GM21390 (cell line): ENCODE data around the gene VWCE.

Experiments
- ATAC-seq: cut with Tn5 transposase; IDR thresholded peaks from one replicate; pipeline ENCODE4 v1.9.1; 2021; ENCODE audit not compliant: unreplicated experiment

The VWCE gene

GRCh38 chr11:61287338-61287977 is 7.7 kb downstream of the VWCE start:
- no peak for ATAC-seq

- no peak for ATAC-seq
These were observed 11.5 kb downstream of the VWCE start for GRCh38 chr11:61283613-61284012.

GRCh38 chr11:61281581-61282250 is 13.4 kb downstream of the VWCE start:
- no peak for ATAC-seq

GRCh38 chr11:61280883-61281580 is 14.1 kb downstream of the VWCE start:
- no peak for ATAC-seq

- ATAC-seq: no peak
These were observed 15.0 kb downstream of the VWCE start for GRCh38 chr11:61279934-61280659.

- no peak for ATAC-seq
These were observed 17.1 kb downstream of the VWCE start for GRCh38 chr11:61278001-61278470.

GRCh38 chr11:61277186-61278000 is 17.7 kb downstream of the VWCE start:
- no peak for ATAC-seq

- no peak for ATAC-seq
These were observed 19.9 kb downstream of the VWCE start for GRCh38 chr11:61275191-61275590.

- ATAC-seq: no peak
These were observed 21.0 kb downstream of the VWCE start for GRCh38 chr11:61274084-61274483.

- ATAC-seq: no peak
These were observed 21.7 kb downstream of the VWCE start for GRCh38 chr11:61273178-61274078.

- no peak for ATAC-seq
These were observed 22.4 kb downstream of the VWCE start for GRCh38 chr11:61272731-61273130.

- ATAC-seq: no peak
These were observed 24.6 kb downstream of the VWCE start for GRCh38 chr11:61270354-61271076.

GRCh38 chr11:61268588-61269250 is 26.4 kb downstream of the VWCE start:
- no peak for ATAC-seq

- ATAC-seq: no peak
These were observed 27.7 kb downstream of the VWCE start for GRCh38 chr11:61267437-61267841.

- no peak for ATAC-seq
These were observed 28.5 kb downstream of the VWCE start for GRCh38 chr11:61266602-61267001.

GRCh38 chr11:61265357-61265756 is 29.8 kb downstream of the VWCE start:
- ATAC-seq: no peak

GRCh38 chr11:61264795-61265194 is 30.3 kb downstream of the VWCE start:
- ATAC-seq: no peak

- no peak for ATAC-seq
These were observed 30.7 kb downstream of the VWCE start for GRCh38 chr11:61264371-61264770.
